WTC11 (cell line): ENCODE data around the gene GJA4.

ENCODE experiments used
- ESRRA ChIP-seq: sonication (generic); formaldehyde crosslinking; IDR thresholded peaks from 2 replicates; pipeline ENCODE4 v1.8.1; 2022; ENCODE audit warnings: mild to moderate bottlenecking, missing genetic modification reagents, borderline replicate concordance
- FOXJ3 ChIP-seq: sonication (generic); formaldehyde crosslinking; IDR thresholded peaks from 2 replicates; pipeline ENCODE4 v1.9.0; 2021; ENCODE audit warnings: missing genetic modification reagents, mild to moderate bottlenecking, borderline replicate concordance
- NR1H2 ChIP-seq: sonication (generic); formaldehyde crosslinking; IDR thresholded peaks from 2 replicates; pipeline ENCODE4 v1.9.0; 2021; ENCODE audit warnings: mild to moderate bottlenecking, moderate library complexity, missing genetic modification reagents
- SP1 ChIP-seq: sonication (generic); formaldehyde crosslinking; conservative IDR thresholded peaks from 2 replicates; pipeline ENCODE4 v1.8.1; 2022; ENCODE audit warnings: missing genetic modification reagents
- TF ChIP-seq, protein P1 (sequence below): fragments of 200-600 bp; IDR thresholded peaks from 2 replicates; pipeline ENCODE4 v1.8.0; 2022; ENCODE audit warnings: antibody characterized with exemption

DNA sequence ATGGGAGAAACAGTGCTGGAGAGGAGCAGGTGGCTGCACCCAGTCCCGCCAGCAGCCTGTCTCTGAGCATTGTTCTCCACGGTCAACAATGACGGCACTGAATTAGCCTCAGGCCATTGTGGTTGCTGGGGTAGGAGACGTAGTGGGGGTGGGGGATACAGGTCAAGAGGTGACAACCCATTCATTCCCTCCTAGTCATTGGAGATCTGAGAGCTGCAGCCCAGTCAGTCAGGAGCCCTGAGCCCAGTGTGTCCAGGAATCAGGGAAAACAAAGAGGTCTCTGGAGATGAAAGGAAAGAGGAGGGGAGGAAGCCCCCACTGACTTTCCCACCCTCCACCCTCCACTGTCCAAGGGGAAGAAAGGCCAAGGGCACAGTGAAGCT lies 51.4 kb downstream of the GJA4 start:
- TF ChIP-seq ESRRA (CRISPR knock-in tag) = no peak
- TF ChIP-seq NR1H2 (CRISPR knock-in tag) = no peak
- TF ChIP-seq FOXJ3 = no peak
- no peak for TF ChIP-seq SP1
- TF ChIP-seq, protein P1, sequence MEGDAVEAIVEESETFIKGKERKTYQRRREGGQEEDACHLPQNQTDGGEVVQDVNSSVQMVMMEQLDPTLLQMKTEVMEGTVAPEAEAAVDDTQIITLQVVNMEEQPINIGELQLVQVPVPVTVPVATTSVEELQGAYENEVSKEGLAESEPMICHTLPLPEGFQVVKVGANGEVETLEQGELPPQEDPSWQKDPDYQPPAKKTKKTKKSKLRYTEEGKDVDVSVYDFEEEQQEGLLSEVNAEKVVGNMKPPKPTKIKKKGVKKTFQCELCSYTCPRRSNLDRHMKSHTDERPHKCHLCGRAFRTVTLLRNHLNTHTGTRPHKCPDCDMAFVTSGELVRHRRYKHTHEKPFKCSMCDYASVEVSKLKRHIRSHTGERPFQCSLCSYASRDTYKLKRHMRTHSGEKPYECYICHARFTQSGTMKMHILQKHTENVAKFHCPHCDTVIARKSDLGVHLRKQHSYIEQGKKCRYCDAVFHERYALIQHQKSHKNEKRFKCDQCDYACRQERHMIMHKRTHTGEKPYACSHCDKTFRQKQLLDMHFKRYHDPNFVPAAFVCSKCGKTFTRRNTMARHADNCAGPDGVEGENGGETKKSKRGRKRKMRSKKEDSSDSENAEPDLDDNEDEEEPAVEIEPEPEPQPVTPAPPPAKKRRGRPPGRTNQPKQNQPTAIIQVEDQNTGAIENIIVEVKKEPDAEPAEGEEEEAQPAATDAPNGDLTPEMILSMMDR = no peak
